ENCODE measurements around the gene PLAGL2.
"Not testable (repeated sequence)": the region's sequence is repeated elsewhere in the genome, so short reads cannot be mapped to it uniquely, and the experiment has no call there.

Gene PLAGL2

DNA sequence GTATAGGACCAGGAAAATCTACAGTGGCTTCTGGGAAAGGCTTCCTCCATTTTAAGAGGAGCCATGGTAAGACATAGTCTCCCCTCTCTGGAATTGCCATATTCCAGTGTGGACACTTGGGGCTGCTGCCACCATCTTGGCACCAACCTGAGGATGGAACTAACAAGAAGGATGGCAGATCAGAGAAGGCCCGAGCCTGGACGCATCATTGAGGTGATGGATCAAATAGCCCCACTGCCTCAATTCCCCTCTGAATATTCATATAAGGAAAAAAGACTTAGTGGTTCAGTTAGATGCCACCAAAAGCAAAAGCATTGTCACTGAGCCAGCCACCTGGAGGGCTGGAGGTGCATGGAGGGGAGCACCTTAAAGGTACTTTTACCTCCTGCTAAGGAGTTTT, 25.9 kb downstream of the PLAGL2 start:
- DNase-seq: no peak

DNA sequence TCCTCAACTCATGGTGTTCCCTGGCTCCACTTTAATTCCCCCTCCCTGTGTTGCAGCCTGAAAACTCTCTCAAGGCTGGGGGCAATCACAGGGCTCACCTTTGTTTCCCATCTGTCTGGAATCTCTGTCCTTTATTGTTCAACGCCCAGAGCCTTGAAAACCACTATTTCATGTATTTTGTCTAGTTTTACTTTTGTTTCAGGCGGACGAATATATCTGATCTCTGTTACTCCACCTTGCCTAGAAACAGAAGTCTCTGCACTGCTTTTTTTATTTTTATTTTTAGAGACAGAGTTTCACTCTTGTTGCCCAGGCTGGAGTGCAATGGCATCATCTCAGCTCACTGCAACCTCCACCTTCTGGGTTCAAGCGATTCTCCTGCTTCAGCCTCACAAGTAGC, 27.6 kb downstream of the PLAGL2 start:
- no peak for DNase-seq

DNA sequence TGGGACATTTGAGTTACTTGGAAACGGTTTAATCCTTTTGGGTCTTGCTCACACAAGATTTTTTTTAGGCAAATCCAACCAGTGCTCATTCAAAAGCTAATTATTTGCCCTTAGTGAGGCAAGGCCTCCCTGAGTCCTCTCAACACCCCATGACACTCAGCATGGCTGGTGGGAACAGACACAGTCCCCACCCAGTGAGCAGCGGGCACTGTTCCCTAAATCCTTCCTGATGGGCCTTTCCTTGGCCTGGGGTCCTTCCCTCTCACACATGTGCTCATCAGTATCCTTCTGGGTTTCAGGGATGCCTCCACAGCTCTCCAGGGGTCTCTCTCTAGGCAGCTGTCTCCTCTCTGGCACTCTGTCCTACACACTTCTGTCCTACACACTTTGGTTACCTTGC, 28.0 kb downstream of the PLAGL2 start:
- DNase-seq: no peak

DNA sequence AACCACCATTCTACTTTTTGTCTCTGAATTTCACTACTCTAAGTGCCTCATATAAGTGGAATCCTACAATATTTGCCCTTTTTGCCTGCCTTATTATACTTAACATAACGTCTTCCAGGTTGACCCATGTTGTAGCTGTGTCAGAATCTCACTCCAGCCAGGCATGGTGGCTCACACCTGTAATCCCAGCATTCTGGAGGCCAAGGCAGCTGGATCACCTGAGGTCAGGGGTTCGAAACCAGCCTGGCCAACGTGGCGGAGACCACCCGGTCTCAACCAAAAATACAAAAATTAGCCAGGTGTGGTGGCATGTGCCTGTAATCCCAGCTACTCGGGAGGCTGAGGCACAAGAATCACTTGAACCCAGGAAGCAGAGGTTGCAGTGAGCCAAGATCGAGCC, 29.8 kb downstream of the PLAGL2 start:
- DNase-seq: not testable (repeated sequence)

DNA sequence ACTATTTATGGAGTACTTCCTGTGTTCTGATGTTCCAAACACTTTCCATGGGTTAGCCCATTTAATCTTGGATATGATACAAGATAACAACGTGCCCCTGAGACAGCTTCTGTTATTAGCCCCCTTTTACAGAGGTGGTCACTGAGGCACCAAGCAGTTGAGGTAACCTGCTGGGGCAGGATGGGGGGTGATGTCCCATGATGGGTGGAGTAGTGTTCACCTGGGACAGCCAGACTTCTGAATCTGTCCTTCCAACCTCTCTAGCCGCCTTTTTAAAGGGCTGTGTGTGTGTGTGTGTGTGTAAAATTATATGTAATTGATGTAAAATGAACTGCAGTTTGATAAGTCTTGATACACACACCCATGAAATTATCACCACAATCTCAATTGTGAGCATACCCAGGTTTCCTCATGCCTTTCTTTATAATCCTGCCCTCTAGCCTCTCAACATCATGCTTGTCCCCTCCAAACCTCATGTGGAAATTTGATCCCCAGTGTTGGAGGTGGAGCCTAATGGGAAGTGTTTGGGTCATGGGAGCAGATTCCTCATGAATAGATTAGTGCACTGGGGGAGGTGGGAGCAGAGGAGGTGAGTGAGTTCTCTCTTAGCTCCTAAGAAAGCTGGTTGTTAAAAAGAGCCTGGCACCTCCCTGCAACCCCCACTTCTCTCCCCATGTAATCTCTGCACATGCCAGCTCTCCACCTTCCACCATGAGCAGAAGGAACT, 39.2 kb downstream of the PLAGL2 start:
- DNase-seq: no peak

DNA sequence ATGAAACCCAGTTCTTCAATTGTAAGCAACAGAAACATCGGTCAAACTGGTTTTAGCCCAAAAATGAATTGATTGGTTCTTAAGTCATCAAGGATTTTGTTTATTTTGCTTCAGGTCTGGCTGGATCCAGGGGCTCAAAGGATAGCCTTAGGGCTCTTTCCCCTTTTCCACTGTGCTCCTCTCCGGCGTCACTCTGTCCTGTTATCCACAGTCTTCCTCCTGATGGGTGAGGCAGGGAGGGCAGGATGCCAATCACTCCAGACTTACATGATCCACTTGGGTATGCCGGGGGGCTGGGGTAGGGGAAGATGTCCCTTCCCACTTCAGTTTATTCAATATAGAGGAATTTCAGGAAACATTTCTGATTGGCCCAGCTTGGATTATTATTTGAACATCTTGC, 40.0 kb downstream of the PLAGL2 start:
- DNase-seq: no peak

DNA sequence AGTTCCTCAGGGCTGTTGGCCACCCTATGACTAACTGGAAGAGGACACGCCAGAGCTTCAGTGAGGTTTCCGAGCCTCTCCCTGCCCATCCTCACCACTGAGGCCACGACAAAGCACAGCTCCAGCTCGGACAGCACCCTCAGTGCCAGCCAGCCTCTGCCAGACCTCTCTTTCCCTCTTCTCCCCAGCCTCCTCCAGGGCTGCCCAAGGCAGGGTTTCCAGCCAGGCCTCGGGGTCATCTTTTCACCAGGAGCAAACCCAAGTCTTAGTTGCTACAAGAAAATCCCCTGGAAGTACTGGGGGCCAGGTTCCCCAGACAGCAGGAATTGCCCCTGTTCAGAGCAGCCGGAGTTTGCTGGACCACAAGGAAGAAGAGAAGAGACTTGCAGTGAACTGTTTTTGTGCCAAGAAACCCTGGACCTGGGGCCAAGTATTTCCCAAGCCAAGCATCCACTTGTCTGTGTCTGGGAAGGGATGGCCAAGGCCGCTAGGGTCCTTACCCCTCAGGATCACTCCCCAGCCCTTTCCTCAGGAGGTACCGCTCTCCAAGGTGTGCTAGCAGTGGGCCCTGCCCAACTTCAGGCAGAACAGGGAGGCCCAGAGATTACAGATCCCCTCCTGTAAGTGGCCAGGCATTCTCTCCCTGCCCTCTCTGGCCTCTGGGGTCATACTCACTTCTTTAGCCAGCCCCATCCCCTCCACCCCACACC, 41.6 kb downstream of the PLAGL2 start:
- no peak for DNase-seq

DNA sequence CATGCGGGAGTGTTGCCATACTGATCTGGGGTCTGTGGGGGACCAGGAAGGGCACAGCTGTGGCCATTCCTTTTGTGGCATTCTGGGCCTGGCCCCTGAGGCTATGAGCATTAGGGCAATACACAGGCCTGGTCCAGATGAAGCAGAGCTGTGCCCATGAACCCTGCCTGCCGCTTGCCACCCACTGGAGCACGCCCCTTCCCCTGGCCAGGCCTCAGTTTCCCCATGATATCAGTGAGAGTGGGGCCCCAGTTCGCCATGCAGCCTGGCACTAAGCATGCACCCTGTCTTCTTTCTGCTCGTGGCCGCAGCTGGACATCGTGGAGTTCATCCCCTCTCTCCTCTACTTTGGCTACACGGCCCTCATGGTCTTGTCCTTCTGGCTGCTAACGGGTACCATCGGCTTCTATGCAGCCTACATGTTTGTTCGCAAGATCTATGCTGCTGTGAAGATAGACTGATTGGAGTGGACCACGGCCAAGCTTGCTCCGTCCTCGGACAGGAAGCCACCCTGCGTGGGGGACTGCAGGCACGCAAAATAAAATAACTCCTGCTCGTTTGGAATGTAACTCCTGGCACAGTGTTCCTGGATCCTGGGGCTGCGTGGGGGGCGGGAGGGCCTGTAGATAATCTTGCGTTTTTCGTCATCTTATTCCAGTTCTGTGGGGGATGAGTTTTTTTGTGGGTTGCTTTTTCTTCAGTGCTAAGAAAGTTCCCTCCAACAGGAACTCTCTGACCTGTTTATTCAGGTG, 42.4 kb downstream of the PLAGL2 start:
- no peak for DNase-seq

DNA sequence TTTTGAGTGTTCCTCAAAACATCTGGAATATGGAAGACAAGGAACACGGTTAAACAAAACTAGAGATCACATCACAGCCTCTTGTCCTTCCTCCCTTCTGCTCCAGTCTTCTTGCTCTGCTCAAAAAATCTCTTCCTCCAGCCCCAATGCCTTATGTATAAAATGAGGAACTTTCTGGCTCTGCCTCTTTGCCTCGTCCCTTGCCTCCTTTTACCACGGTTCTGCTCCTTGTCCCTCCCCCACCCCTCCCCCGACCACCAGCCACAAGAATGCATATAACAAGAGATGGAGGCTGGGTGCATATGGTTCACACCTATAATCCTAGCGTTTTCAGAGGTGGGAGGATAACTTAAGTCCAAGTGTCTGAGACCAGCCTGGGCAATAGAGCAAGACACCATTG, 43.6 kb downstream of the PLAGL2 start:
- DNase-seq: no peak

DNA sequence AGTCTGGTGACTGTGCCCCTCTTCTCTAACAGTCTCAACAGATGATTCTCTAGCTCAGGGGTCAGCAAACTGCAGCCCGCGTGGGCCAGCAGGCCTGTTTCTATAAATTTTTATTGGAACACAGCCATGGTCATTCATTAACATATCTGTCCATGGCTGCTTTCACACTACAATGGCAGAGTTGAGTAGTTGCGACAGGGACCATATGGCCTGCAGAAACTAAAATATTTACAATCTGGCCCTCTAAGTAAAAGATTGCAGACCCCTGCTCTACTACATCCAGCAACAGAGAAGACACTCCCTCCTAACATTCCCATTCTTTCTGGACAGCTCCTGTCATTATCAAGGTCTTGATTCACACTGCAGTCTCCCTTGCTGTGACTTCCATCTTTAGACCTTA, 45.2 kb downstream of the PLAGL2 start:
- DNase-seq: no peak

DNA sequence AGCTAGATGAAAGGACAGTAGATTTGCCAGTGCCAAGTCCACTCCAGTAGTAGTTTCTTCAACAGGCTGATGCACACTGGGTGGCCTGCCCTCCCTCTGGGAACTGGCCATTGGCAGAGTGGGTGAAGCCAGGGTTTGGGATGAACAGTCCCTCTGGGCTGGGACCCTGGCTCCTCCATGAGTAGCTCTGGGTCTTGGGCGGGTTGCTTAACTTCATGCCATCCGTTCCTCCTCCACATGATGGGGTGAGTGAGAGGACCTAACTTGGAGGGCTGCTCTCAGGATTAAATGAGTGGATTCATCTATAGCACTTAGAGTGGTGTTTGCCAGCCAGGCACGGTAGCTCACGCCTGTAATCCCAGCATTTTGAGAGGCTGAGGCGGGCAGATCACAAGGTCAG, 47.2 kb downstream of the PLAGL2 start:
- no peak for DNase-seq

DNA sequence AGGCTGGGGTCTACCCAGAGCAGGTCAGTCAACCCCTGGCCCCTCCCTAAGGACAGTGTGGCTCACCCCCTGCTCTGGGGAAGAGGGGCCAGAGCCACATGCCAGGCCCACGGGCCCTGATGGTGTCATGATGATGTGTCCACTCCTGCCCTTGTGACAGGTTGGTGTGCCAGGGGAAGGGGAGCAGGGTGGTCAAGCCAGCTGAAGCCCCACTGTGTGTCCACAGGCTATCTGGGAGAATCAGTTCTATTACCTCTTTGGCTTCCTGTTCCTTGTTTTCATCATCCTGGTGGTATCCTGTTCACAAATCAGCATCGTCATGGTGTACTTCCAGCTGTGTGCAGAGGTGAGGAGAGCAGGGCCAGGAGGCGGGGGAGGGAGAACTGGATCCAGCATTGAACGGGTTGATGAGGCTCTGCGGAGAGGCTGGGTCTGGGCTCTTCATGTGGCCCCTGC, 47.7 kb downstream of the PLAGL2 start:
- DNase-seq: no peak

DNA sequence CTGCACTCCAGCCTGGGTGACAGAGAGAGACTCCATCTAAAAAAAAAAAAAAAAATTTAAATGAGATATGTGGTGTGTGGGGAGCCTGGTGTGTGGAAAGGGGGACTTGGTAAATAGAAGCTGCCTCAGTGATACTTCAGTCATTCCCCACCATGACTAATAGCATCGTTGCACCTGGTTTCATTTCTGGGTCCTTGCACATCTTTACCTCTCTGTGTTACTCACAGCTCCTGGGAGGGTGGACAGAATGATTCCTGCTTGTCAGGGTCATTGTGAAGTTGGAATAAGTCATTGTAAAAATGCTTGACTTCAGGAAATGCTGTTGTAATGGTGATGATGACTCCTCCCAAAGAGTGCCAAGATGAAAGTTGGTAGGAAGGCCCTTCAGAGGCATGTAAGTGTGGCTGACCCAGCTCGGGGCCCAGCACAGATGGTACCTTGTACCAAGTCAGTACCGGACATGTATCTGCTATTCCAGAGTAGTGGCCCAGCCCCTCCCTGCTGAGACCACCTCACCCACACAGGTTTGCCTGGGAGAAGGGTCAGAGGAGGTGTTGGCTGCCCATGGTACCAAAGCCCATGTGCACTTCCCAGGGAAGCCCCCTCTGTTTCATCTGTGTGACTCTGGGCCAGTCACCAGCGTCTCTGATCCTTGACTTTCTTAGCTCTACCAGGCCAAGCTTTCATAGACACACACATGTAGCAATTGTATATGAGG, 48.4 kb downstream of the PLAGL2 start:
- DNase-seq: no peak

DNA sequence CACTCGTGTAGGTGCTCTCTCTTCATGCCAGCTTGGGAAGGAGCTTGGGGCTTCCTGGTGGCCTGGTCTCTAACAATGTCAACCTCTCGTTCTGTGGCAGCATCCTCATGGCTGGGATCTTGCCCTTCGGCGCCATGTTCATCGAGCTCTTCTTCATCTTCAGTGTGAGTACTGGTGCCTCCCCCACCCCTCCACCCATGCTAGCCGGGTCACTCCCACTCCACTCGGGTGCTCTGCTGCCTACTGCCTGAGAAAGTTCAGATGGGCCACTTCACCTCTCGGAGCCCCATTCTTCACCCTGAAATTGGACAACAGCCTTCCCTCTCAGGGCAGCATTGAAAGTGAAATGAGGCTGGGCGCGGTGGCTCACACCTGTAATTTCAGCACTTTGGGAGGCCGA, 49.2 kb downstream of the PLAGL2 start:
- no peak for DNase-seq

DNA sequence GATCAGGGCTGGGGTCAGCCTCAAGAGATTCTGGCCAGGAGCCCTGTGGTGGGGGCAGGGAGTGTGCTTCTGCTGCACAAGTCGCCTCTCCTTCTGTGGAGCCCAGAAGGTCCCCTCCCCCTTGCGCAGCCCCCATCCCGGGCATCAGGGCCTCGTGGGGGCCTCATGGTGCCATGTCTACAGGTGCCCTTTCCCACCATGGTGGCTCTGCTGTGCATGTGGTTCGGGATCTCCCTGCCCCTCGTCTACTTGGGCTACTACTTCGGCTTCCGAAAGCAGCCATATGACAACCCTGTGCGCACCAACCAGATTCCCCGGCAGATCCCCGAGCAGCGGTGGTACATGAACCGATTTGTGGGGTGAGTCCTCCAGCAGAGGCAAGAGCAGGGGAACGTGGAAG, 49.9 kb downstream of the PLAGL2 start:
- no peak for DNase-seq

DNA sequence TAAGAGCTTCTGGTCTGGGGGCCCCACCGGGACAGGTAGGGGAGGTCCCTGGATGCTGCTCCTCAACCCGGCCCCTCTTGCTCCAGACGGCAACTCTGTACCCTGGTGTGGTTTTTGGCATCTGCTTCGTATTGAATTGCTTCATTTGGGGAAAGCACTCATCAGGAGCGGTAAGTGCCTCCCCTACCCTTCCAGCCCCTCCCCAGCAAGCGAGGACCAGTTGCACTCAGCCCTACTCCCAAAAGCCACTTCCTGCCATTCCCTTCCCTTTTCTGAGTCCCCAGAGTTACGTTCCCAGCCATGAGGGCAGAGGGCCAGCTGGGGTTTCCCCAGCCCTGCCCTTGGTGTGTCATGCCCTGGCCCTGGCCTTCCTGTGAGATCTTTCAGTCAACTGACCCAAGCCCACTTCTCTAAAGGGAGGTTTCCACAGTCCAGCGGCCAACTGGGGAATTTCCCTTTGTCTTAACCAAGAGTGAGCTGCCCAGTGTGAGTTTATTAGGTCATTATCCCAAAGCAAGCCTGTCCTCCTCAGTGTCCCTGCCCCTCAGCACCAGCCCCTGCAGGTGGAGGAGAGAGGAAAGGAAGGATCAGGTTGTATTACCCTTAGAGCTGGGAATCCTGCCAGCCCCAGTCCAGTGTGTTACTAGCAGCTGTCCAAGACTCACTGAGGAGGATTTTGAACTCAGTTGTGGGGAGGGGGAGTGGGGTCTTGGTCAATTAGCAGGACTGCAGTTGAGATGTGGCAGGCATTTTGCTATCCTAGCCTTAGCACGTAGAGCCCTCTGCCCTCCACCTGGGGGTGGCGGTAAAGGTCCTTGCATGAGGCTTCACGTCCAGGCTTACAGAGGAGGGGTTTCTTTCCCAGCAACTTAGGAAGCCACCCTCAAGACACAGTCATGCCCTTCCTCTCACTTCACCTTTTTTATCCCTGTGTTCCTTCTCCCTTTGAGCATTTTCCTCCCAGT, 52.2 kb downstream of the PLAGL2 start:
- no peak for DNase-seq

DNA sequence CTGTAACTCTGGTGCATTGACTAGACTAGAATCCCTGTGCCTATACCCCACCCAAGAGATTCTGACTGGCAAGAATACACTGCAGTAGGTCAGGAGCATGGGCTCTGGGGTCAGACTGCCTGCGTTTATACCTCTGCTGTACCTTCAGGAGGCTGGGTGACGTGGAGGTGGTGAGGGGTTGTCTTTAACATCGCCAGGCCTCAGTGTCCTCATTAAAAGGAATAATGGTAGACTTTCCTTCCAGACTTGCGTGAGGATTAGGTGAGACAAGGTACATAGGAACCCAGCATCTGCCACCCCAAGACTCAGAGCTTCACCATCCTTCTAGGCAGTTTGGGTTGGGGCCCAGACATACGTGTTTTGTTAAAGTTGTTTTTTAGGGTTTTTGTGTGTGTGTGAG, 53.8 kb downstream of the PLAGL2 start:
- no peak for DNase-seq

DNA sequence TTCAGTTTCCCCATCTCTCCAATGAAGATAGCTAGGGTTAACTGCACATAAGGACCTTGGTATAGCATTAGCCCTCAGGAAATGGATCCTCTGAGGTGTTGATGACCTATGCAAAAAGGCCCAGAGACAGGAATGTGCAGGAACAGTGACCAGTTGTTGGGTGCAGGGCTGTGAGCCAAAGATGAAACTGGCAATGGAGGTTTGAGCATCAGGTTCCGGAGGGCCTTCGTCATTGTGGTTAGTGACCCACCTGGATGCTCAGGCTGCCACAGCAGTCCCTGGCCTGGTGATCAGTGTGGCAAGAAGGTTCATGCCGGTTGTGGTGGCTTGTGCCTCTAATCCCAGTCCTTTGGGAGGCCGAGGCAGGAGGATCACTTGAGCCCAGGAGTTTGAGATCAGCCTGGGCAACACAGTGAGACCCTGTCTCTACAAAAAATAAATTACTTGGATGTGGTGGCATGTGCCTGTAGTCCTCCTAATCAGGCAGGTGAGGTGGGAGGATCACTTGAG, 54.3 kb downstream of the PLAGL2 start:
- no peak for DNase-seq

DNA sequence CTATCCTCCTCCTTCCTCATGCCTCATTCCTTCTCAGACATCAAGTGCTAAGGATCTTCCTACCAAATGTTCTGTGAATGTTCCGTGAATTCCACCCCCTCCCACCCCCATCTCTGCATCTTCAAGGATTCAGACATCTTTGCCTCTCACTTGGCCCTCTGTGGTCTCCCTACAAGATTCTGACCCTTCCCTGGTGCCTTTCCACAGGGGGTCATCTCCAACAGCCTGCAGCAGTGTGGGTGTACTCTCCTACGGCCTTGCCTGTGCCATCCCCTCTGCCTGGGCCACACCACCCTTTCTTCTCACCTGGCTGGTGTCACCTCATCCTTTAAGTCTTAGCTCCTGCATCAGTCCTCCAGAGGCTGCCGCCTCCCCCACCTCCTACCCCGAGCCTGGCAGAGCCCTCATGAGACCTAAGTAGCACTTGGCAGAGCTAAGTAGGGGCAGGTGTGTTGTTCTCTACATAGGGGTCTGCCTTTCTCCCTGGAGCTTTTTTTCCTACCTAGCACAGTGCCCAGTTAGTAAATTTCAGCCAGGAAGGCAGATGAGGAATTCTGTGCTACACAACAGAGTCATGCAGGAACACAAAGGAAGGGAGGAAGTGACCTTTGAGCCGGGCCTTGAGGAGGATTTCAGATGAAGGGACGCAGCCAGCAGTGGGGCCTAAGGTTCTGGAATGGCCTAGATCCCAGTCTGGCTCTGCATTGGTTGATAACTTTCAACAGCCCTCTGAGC, 55.0 kb downstream of the PLAGL2 start:
- DNase-seq: no peak

DNA sequence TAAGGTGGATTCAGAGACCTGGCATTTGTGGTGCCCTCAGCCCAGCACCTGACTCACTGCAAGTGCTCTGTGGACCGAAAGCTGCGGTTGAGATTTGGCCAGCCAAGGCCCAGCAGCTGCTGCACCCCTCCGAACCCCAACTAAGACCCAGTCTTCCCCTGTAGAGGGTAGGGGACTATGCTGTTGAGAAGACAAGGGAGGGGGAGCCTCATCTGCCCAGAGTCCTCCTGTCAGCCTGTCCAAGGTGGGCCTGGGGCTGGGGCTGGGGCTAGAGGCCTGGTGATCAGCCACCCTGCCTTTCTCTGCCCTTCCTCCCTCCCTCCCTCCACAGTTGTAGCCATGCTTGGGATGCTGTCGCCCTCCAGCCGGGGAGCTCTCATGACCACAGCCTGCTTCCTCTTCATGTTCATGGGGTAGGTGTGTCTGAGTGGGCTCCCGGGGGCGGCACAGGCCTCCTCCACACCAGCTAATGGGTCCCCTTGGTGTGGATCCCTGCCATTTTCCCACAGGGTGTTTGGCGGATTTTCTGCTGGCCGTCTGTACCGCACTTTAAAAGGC, 57.2 kb downstream of the PLAGL2 start:
- no peak for DNase-seq

Data from cerebellar nuclear complex (tissue), 1 donor.